ENCODE data around the gene FOXO3.

DNA sequence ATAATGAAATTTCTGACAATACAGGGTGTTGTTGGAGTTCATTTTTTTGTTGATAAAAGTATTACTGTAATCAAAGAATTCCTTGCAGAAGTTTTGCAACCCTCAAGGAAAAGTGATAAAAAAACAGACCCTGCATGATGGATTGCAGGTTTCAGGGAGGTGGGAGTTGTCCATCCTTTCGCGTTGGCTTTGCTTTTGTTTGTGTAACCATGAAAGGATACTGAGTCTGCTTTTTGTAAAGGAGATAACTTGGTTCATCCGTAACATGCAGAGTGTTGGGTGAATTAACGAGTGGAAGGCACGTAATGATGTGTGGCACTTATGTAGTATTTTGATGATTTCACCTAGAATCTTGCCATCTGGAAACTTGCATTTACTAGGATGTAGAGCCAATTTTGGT lies 23.6 kb downstream of the FOXO3 start:
- no peak for TF ChIP-seq POLR2A (IDR thresholded peaks at IDR 0.05)
- TF ChIP-seq, protein P1, sequence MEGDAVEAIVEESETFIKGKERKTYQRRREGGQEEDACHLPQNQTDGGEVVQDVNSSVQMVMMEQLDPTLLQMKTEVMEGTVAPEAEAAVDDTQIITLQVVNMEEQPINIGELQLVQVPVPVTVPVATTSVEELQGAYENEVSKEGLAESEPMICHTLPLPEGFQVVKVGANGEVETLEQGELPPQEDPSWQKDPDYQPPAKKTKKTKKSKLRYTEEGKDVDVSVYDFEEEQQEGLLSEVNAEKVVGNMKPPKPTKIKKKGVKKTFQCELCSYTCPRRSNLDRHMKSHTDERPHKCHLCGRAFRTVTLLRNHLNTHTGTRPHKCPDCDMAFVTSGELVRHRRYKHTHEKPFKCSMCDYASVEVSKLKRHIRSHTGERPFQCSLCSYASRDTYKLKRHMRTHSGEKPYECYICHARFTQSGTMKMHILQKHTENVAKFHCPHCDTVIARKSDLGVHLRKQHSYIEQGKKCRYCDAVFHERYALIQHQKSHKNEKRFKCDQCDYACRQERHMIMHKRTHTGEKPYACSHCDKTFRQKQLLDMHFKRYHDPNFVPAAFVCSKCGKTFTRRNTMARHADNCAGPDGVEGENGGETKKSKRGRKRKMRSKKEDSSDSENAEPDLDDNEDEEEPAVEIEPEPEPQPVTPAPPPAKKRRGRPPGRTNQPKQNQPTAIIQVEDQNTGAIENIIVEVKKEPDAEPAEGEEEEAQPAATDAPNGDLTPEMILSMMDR (IDR thresholded peaks at IDR 0.05) = no peak
